Measurements from ENCODE around the gene OR52I1. TPM values are rescaled to one million over a fixed set of nuclear protein-coding genes. Genes with fewer than 3 reads are reported as not detected.

The OR52I1 gene
- total RNA-seq, 1 donor from 2014 or later, result not detected

DNA sequence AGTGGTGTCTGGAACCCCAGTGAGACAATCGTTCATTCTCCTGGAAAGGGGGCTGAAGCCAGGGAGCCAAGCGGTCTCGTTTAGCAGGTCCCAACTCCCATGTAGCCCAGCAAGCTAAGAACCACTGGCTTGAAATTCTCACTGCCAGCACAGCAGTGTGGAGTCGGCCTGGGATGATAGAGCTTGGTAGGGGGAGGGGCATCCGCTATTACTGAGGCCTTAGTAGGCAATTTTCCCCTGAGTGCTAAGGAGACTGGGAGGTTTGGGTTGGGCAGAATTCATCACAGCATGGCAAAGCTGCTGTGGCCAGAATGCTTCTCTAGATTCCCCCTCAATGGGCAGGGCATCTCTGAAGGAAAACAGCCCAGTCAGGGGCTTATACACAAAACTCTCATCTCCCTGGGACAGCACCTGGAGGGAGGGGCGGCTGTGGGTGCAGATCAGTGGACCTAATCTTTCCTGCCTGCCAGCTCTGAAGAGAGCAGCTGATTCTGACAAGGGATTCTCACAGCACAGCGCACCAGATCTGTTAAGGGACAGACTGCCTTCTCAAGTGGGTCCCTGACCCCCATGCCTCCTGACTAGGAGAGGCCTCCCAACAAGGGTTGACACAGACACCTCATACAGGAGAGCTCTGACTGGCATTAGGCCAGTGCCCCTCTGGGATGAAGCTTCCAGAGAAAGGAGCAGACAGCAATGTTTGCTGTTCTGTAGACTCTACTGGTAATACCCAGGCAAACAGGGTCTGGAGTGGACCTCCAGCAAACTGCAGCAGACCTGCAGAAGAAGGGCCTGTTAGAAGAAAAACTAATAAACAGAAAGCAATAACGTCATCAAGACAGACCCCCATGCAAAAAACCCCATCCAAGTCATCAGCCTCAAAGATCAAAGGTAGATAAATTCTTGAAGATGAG lies 34.1 kb upstream of the OR52I1 start:
- Histone ChIP-seq H3K4me1 (no peaks in the 10 kb centered on the region), H3K27ac (no peak overlapping the region), H3K9me3 (no peaks in the 10 kb centered on the region), H3K27me3 (ENCODE audit: low read depth) (no peaks in the 10 kb centered on the region), H3K36me3 (no peaks in the 10 kb centered on the region), H3K4me3 (no peak overlapping the region)
- TF ChIP-seq, protein P1, sequence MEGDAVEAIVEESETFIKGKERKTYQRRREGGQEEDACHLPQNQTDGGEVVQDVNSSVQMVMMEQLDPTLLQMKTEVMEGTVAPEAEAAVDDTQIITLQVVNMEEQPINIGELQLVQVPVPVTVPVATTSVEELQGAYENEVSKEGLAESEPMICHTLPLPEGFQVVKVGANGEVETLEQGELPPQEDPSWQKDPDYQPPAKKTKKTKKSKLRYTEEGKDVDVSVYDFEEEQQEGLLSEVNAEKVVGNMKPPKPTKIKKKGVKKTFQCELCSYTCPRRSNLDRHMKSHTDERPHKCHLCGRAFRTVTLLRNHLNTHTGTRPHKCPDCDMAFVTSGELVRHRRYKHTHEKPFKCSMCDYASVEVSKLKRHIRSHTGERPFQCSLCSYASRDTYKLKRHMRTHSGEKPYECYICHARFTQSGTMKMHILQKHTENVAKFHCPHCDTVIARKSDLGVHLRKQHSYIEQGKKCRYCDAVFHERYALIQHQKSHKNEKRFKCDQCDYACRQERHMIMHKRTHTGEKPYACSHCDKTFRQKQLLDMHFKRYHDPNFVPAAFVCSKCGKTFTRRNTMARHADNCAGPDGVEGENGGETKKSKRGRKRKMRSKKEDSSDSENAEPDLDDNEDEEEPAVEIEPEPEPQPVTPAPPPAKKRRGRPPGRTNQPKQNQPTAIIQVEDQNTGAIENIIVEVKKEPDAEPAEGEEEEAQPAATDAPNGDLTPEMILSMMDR (IDR thresholded peaks at IDR 0.05), result no peak
- ATAC-seq (no peak), DNase-seq (no peak)
- intact Hi-C loops (cut with DNase I), result no loop called here

DNA sequence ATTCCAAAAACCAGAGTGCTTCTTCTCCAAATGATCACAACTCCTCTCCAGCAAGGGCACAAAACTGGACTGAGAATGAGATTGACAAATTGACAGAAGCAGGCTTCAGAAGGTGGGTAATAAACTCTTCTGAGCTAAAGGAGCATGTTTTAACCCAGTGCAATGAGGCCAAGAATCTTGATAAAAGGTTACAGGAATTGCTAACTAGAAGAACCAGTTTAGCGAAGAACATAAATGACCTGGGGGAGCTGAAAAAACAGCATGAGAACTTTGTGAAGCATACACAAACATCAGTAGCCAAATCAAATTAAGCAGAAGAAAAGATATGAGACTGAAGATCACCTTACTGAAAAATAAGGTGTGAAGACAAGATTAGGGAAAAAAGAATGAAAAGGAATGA lies 33.4 kb upstream of the OR52I1 start:
- H3K9me3 ChIP-seq, result no peaks in the 10 kb centered on the region
- DNase-seq, result no peak
- intact Hi-C loops (cut with DNase I), result no loop called here
- no peaks in the 10 kb centered on the region for H3K36me3 ChIP-seq
- TF ChIP-seq, protein P1 (IDR thresholded peaks at IDR 0.05), result no peak
- no peak overlapping the region for H3K4me3 ChIP-seq
- no peak overlapping the region for H3K27ac ChIP-seq
- no peak for ATAC-seq
- no peaks in the 10 kb centered on the region for H3K4me1 ChIP-seq
- H3K27me3 ChIP-seq (ENCODE audit: low read depth), result no peaks in the 10 kb centered on the region

DNA sequence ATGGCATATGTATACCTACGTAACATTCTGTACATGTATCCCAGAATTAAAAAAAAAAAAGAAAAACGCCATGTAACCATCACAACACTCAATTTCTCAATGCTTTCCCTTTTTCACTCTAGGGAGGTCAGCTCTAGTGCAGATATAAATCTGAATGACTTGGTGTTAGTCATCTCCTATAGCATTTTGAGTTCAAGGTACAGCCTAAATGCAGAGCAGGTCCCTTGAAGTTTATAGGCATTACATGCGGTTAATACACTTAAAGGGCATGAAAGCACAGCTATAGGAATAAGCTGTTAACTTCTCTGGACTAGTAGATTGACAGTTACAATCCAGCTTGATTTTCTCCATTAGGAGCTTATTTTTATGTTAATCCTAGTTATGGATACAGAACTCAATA lies 28.5 kb upstream of the OR52I1 start:
- no peaks in the 10 kb centered on the region for H3K36me3 ChIP-seq
- intact Hi-C loops (cut with DNase I), result no loop called here
- no peaks in the 10 kb centered on the region for H3K4me1 ChIP-seq
- no peaks in the 10 kb centered on the region for H3K27me3 ChIP-seq (ENCODE audit: low read depth)
- no peaks in the 10 kb centered on the region for H3K9me3 ChIP-seq
- TF ChIP-seq, protein P1 (IDR thresholded peaks at IDR 0.05), result no peak
- DNase-seq, result no peak
- ATAC-seq, result no peak
- H3K27ac ChIP-seq, result no peak overlapping the region
- no peak overlapping the region for H3K4me3 ChIP-seq

DNA sequence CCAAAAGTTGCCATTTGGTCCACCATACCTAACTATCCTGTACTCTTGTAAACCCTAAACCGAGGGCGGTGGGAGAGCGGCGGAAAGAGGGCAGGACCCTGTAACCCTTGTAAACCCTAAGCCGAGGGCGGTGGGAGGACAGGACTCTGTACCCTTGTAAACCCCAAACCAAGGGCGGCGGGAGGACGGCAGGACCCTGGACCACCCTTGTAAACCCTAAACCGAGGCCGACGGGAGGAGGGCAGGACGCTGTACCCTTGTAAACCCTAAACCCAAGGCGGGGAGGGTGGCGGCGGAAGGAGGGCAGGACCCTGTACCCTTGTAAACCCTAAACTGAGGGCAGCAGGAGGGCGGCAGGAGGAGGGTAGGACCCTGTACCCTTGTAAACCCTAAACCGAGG lies 24.8 kb upstream of the OR52I1 start:
- intact Hi-C loops (cut with DNase I), result no loop called here
- TF ChIP-seq, protein P1 (IDR thresholded peaks at IDR 0.05), result no peak
- H3K27ac ChIP-seq, result no peak overlapping the region
- no peaks in the 10 kb centered on the region for H3K4me1 ChIP-seq
- ATAC-seq (no peak), DNase-seq (no peak)
- no peaks in the 10 kb centered on the region for H3K9me3 ChIP-seq
- H3K36me3 ChIP-seq, result no peaks in the 10 kb centered on the region
- no peak overlapping the region for H3K4me3 ChIP-seq
- H3K27me3 ChIP-seq (ENCODE audit: low read depth), result no peaks in the 10 kb centered on the region

DNA sequence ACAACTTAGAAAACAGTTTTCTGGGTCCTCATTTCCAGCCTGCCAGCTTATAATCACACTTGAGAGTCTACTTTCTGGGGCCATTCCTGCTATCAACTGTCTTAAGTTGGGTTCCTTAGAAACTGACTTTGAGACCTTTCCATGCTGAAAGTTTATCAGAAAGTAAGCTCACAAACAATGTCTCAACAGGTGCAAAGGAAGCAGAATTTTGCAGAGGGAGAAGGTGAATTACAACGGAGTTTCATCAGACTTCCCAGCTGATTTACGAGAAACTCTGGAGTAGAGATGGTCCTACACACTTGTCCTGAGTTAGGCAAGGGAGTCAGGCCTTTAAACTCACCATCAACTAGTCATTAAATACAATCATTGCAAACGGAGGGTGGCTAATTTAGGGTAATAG lies 17.0 kb upstream of the OR52I1 start:
- DNase-seq, result no peak
- Histone ChIP-seq H3K27ac (no peak overlapping the region), H3K4me3 (no peak overlapping the region), H3K9me3 (no peaks in the 10 kb centered on the region), H3K36me3 (no peaks in the 10 kb centered on the region), H3K4me1 (no peaks in the 10 kb centered on the region), H3K27me3 (ENCODE audit: low read depth) (no peaks in the 10 kb centered on the region)
- TF ChIP-seq, protein P1 (IDR thresholded peaks at IDR 0.05), result no peak
- intact Hi-C loops (cut with DNase I), result no loop called here
- ATAC-seq, result no peak
